Cardiac fibroblast (primary cell): Measurements from ENCODE around the gene IGFBP6.
A peak's percentile ranks its signal among the peaks of the same experiment; 100 is the strongest.

Experiments
- DNase-seq, 2 donors: peaks; one replicate each; pipeline versions ENCODE4 v3.0.0 to v3.0.0-alpha.2; 2010; ENCODE audit warnings: low read depth in 2 of 2
- H3K4me3 ChIP-seq, 2 donors: replicated peaks in 1 of 2; 1 replicate in 1 of 2; 2 replicates in 1 of 2; pipeline ENCODE4 v1.5.1; 2011; ENCODE audit warnings: low read depth in 2 of 2, low read length in 2 of 2, mild to moderate bottlenecking in 2 of 2, moderate library complexity in 1 of 2
- TF ChIP-seq, protein P1 (sequence below): IDR thresholded peaks from one replicate; pipeline ENCODE4 v1.5.1; 2011; ENCODE audit warnings: low read depth, mild to moderate bottlenecking, low read length, inconsistent platforms

Gene IGFBP6

DNA sequence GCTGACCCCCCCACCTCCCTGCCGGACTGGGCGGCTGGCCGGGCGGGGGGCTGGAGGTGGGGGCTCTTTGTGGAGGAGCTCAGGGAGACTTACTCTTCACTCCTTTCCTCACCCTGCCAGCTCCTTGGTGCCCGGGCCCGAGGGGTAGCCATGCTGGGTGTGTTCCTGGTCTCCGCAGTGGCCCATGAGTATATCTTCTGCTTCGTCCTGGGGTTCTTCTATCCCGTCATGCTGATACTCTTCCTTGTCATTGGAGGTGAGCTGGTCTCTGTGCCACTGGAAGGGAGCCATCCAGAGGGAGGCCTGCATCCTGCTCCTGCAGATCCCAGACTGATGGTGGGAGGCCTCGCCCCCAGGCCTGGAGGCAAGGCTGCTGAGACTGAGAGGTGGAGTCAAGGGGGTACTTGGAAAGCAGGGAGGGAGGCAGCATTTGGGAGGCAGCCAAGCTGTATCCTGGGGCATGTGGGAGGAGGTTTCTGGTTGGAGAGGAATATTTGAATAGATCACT is 25.5 kb downstream of the IGFBP6 start:
- H3K4me3 ChIP-seq, result no peak overlapping the region
- peak; percentile 19 to 22 for DNase-seq
- TF ChIP-seq, protein P1, sequence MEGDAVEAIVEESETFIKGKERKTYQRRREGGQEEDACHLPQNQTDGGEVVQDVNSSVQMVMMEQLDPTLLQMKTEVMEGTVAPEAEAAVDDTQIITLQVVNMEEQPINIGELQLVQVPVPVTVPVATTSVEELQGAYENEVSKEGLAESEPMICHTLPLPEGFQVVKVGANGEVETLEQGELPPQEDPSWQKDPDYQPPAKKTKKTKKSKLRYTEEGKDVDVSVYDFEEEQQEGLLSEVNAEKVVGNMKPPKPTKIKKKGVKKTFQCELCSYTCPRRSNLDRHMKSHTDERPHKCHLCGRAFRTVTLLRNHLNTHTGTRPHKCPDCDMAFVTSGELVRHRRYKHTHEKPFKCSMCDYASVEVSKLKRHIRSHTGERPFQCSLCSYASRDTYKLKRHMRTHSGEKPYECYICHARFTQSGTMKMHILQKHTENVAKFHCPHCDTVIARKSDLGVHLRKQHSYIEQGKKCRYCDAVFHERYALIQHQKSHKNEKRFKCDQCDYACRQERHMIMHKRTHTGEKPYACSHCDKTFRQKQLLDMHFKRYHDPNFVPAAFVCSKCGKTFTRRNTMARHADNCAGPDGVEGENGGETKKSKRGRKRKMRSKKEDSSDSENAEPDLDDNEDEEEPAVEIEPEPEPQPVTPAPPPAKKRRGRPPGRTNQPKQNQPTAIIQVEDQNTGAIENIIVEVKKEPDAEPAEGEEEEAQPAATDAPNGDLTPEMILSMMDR, result no peak

DNA sequence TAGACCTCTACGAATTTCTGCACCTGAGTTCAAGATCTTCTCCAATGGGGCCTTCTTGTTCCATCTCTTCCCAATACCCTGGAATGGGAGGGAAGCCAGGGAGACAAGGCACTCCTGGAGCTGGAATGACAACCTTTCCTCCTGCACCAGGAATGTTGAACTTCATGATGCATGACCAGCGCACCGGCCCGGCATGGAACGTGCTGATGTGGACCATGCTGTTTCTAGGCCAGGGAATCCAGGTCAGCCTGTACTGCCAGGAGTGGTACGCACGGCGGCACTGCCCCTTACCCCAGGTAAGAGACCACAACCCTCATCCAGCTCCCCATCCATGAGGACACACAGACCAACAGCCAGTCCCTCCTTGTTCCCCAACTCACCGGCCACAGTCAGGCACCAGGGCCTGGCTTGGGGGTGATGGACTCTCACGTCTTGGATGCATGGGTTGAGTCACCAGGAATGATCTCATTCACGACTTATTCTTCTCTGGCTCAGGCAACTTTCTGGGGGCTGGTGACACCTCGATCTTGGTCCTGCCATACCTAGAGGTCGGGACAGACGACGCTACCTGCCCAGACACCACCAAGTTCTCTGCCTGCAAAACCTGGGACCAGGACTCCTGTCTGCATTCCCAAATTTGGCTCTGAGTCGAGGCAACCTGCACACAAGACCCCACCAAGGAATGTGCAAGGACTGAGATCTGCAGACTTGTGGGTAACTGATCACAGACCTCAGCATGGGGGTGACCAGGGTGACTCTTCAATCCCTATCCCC is 26.3 kb downstream of the IGFBP6 start:
- TF ChIP-seq, protein P1, result no peak
- H3K4me3 ChIP-seq, result no peak overlapping the region
- DNase-seq, result peak in 1 of 2 donors; percentile 57

DNA sequence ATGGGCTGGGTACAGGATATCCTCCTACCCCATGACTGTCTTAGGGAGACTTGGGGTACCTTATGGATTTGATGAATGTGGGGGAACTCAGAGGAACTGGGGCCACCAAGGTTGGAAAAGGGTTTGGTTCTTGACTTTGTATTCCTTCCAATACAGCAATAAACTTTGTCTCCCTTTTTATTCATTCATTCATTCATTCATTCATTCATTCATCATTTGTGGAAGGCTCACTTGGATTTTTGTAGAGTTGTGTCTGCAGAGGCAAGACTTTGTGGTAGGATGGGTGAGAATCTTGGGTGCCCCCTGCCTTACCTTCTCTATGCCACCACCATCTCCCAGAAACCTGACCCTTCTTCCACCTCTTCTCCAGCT is 26.9 kb downstream of the IGFBP6 start:
- no peak overlapping the region for H3K4me3 ChIP-seq
- TF ChIP-seq, protein P1, result no peak
- no peak for DNase-seq

DNA sequence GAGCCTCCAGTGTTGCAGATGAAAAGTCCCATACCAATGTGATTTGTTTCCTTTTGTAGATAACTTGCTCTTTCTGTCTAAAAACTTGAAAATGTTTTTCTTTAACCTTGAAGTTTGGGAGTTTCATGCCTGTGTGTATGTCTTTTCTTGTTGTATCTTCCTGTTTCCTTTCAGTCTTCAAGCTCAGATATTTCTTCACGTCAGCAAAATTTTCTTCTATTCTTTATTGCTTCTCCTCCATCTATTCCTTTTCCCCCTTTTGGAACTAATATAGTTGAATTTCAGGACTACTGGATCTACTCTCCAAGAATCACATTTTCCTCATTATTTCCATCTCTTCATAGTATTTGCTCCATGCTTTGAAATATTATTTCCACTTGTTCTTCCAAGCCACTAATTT is 29.7 kb downstream of the IGFBP6 start:
- H3K4me3 ChIP-seq, result no peak overlapping the region
- TF ChIP-seq, protein P1, result no peak
- no peak for DNase-seq

DNA sequence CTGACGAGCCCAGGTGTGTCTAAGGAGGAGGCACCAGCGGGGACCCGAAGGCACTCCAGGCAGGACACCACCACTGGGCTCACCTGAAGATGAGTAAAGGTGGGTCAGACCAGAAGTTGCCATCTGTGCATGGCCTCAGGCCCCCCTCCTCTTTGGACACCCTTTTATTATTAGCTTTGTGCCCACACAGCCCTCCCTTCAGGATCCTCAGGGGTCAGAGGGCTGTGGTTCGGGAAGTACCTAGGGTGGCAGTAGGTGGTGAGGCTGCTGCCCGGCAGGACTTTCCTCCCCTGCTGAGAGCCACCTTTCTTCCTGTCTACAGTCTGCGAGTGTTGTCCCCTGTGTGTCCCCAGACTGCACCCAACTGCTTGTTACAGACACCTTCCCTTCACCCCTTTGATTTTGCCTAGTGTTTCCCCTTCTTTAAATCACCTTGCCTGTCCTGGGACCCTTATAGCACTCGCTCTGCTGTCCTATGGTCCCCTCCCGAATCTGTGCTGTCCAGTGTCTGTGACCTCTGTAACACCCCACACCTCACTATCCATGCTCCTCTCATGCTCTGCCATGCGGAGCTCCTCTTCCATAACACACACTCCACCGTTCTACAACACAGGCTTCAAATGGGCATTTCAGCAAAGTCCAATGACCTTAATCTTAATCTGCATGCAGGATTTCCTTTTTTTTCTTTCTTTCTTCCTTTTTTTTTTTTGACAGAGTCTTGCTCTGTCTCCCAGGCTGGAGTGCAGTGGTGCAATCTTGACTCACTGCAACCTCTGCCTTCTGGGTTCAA is 31.5 kb downstream of the IGFBP6 start:
- TF ChIP-seq, protein P1, result no peak
- DNase-seq, result no peak
- H3K4me3 ChIP-seq, result no peak overlapping the region

DNA sequence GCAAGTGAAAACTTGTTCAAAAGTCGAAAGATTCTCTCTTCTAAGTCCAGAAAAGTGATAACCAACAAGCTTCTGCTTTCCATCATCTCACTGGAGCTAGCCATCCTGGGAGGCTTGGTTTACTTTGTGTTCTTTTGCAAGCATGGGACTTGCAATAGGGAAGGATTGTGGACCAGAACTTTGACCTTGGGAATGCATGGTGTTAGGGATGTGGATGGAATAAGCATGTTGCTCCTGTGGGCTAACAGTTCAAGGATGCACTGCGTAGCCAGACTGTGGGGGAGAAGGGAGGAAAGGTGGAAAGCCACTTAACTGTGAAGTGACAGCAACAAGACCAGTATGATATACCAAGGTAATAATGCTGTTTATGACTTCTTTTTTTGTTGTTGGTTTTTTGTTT is 34.4 kb downstream of the IGFBP6 start:
- no peak overlapping the region for H3K4me3 ChIP-seq
- DNase-seq, result no peak
- TF ChIP-seq, protein P1, result no peak
